Colonic mucosa (tissue), 4 donors: ENCODE measurements around the gene ATF1. TPM values are rescaled to one million over a fixed set of nuclear protein-coding genes. Genes with fewer than 3 reads are reported as not detected.

Source experiments
- DNase-seq: peaks from one replicate; pipeline ENCODE4 v3.0.0-alpha.2; 2020
- H3K27ac ChIP-seq: fragments of 200-600 bp; one replicate; pipeline ENCODE4 v1.8.0; 2021
- H3K27me3 ChIP-seq: fragments of 200-600 bp; one replicate; pipeline ENCODE4 v1.8.0; 2021
- H3K36me3 ChIP-seq: fragments of 200-600 bp; one replicate; pipeline ENCODE4 v1.8.0; 2021
- H3K4me1 ChIP-seq: fragments of 200-600 bp; one replicate; pipeline ENCODE4 v1.8.0; 2021; ENCODE audit warnings: mild to moderate bottlenecking
- H3K4me3 ChIP-seq: fragments of 200-600 bp; one replicate; pipeline ENCODE4 v1.8.0; 2021
- H3K9ac ChIP-seq, 2 donors: one replicate each; pipeline ENCODE4 v1.7.0; 2013; ENCODE audit warnings: control low read depth in 2 of 2, low read depth in 2 of 2, low read length in 2 of 2
- H3K9me3 ChIP-seq: fragments of 200-600 bp; one replicate; pipeline ENCODE4 v1.8.0; 2021
- intact Hi-C: fragments of 100-400 bp; cut with DNase I; formaldehyde crosslinking; loops from one replicate; pipeline ENCODE4 v1.14.1; 2022
- total RNA-seq, 2 donors: library from RNA; stranded (reverse); fragmentation: NEBNext Ultra II Directional in 1 of 2; extraction: Animal tissue kit (Norgen Biotek cat#: 25700) in 1 of 2; gene quantifications; one replicate each; pipeline ENCODE4 v1.2.1, GENCODE V29; 2021
- TF ChIP-seq, protein P1 (sequence below): fragments of 200-600 bp; IDR thresholded peaks from one replicate; pipeline ENCODE4 v1.8.0; 2022; ENCODE audit warnings: antibody characterized with exemption, mild to moderate bottlenecking
- donor health status: healthy.
- donor health status: DM: no; HTN: no; CAD: no.
- donor health status: DM: no; HTN: no; CAD: no.

ATF1 gene
- total RNA-seq, 2 donors from 2014 or later, result 39.5 to 49.9 TPM

DNA sequence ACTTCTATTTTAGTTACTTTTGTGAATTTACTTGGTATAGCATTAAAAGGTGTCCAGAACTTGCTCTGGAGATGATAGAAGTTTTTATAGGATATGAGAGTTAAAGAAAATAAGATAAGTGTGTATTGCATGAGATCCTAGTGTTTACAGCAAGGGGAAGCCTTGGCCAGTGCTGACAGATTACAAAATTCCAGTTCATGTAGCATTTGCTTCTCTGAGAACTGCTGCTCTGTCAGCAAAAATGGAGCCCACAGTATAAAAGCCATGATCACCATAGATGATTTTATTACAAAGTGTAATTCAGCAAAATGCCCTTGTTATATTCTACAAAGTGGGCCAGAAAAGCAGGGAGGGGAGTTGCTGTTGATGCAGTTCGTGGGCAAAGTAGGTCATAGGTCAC, 40.0 kb upstream of the ATF1 start:
- Histone ChIP-seq H3K4me1 (no peaks in the 10 kb centered on the region), H3K4me3 (no peak overlapping the region), H3K27me3 (no peaks in the 10 kb centered on the region), H3K9ac (no peak overlapping the region), H3K9me3 (no peaks in the 10 kb centered on the region), H3K36me3 (peaks cover 35% of the 10 kb centered on the region), H3K27ac (no peak overlapping the region)
- DNase-seq, result no peak
- TF ChIP-seq, protein P1, sequence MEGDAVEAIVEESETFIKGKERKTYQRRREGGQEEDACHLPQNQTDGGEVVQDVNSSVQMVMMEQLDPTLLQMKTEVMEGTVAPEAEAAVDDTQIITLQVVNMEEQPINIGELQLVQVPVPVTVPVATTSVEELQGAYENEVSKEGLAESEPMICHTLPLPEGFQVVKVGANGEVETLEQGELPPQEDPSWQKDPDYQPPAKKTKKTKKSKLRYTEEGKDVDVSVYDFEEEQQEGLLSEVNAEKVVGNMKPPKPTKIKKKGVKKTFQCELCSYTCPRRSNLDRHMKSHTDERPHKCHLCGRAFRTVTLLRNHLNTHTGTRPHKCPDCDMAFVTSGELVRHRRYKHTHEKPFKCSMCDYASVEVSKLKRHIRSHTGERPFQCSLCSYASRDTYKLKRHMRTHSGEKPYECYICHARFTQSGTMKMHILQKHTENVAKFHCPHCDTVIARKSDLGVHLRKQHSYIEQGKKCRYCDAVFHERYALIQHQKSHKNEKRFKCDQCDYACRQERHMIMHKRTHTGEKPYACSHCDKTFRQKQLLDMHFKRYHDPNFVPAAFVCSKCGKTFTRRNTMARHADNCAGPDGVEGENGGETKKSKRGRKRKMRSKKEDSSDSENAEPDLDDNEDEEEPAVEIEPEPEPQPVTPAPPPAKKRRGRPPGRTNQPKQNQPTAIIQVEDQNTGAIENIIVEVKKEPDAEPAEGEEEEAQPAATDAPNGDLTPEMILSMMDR, result no peak
- intact Hi-C loops, result no loop called here

DNA sequence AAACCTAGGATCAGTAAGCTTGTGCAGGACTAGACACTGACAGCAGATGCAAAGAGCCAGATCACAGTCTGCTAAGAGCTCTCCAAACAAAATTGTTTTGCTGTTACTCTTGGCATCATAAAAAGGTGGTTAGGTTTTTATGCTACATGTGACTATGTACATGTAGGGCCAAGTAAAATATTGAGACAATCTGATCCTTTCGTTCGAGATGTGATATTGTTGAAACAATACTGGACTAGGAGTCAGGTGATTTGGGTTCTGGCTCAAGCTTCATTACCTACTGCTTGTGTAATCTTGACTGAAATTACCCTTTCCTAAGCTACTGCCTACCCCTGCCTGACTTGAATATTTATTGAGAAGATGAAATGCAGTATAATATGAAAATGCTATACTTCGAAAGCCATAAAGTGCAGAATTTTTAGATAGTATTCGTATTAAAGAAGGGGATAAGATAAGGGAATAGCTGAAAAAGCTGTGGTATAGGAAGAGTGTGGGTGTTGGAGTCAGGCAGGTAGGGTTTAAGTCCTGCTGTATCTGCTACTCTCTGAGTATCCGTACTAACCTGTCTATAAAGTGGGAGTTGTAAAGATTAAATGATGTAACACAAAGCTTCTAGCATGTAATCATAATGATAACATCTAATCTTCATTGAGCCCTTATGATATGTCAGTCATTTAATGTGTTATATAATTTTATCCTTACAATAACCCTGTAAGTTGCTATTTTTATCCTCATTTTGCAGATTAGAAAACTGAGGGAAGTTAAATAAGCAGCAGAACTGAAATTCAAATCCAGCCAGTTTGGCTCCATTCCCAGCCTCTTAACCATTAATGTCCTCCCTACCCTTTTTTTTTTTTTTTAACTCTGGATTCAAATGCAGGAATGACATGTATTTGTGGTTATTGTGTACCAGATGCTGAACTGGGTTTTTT, 38.6 kb upstream of the ATF1 start:
- TF ChIP-seq, protein P1, result no peak
- intact Hi-C loops, result no loop called here
- no peak overlapping the region for H3K4me3 ChIP-seq
- H3K36me3 ChIP-seq, result peaks cover 34% of the 10 kb centered on the region
- H3K9me3 ChIP-seq, result no peaks in the 10 kb centered on the region
- no peaks in the 10 kb centered on the region for H3K4me1 ChIP-seq
- DNase-seq, result no peak
- no peak overlapping the region for H3K9ac ChIP-seq
- H3K27me3 ChIP-seq, result no peaks in the 10 kb centered on the region
- no peak overlapping the region for H3K27ac ChIP-seq

DNA sequence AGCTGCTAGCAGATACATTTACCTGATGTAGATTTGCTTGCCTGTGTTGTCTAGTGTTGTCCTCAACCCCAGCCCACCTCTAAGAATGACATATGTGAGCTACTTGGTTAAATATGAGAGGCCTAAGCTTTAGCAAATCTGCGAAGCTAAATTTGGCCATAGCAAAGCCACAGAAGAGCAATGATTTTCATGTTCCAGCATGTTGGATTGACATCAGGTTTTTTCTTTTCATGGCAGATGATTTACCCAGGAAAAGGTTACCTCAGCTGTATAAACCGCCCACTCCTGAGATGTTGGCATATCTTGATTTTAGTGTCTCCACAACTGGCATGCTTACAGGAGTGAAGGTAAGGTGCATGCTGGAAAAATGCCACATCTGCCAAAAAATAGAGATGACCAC, 36.4 kb upstream of the ATF1 start:
- H3K9ac ChIP-seq, result no peak overlapping the region
- H3K4me1 ChIP-seq, result no peaks in the 10 kb centered on the region
- DNase-seq, result no peak
- peaks cover 29% of the 10 kb centered on the region for H3K36me3 ChIP-seq
- H3K4me3 ChIP-seq, result no peak overlapping the region
- H3K9me3 ChIP-seq, result no peaks in the 10 kb centered on the region
- H3K27ac ChIP-seq, result no peak overlapping the region
- TF ChIP-seq, protein P1, result no peak
- H3K27me3 ChIP-seq, result no peaks in the 10 kb centered on the region
- intact Hi-C loops, result no loop called here

DNA sequence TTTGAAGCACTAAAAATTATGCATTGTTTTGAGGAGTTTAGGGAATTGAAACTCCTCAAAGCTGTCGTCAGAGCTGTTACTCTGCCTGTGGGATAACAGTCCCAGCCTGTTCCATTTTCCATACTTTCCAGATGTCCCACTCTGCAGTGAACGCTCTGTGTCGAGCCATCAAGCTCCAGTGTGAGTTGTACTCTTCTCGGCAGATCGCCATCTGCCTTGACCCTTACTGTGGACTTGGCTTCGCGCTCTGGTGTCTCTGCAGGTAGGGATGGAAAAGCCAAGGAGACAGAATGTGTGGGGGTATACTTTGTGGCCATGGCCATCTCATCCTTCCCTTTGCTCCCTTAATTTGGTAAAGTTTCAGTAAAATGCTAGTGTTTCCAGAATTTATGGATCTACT, 35.5 kb upstream of the ATF1 start:
- H3K27me3 ChIP-seq, result no peaks in the 10 kb centered on the region
- H3K4me3 ChIP-seq, result no peak overlapping the region
- TF ChIP-seq, protein P1, result no peak
- DNase-seq, result no peak
- H3K9ac ChIP-seq, result no peak overlapping the region
- intact Hi-C loops, result no loop called here
- H3K27ac ChIP-seq, result no peak overlapping the region
- H3K9me3 ChIP-seq, result no peaks in the 10 kb centered on the region
- H3K4me1 ChIP-seq, result no peaks in the 10 kb centered on the region
- H3K36me3 ChIP-seq, result peaks cover 27% of the 10 kb centered on the region

DNA sequence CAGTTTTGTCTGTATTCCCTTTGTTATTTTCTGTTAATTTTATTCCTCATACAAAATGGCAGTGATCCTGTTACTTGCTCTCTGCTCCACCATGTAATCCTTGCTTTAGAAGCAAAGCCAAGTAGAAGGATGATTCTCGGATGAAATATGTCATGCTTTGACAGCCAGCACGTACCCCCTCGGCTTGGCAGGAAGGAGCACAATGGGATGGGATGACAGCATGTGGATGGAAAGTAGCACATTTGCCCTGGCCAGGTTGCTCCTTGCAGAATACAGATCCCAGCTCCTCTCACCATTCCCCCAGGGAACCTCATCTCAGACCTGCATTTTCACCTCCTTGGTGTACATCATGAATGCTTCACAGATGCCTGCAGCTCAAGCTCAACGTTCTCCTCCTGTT, 35.1 kb upstream of the ATF1 start:
- TF ChIP-seq, protein P1, result no peak
- peaks cover 26% of the 10 kb centered on the region for H3K36me3 ChIP-seq
- no peak overlapping the region for H3K4me3 ChIP-seq
- intact Hi-C loops, result no loop called here
- no peaks in the 10 kb centered on the region for H3K9me3 ChIP-seq
- H3K27me3 ChIP-seq, result no peaks in the 10 kb centered on the region
- no peak for DNase-seq
- H3K9ac ChIP-seq, result no peak overlapping the region
- H3K27ac ChIP-seq, result no peak overlapping the region
- H3K4me1 ChIP-seq, result no peaks in the 10 kb centered on the region
